Right renal cortex interstitium (tissue), 3 donors: ENCODE measurements around the gene PLK3. TPM values are rescaled to one million over a fixed set of nuclear protein-coding genes. Genes with fewer than 3 reads are reported as not detected.
"Not testable (repeated sequence)": the region's sequence is repeated elsewhere in the genome, so short reads cannot be mapped to it uniquely, and the experiment has no call there.

ENCODE experiments used
- DNase-seq, 3 donors: peaks; one replicate each; pipeline ENCODE4 v3.0.0-alpha.2; 2013; ENCODE audit warnings: low read depth in 3 of 3, low spot score in 2 of 3
- polyA plus RNA-seq, 3 donors: library from polyadenylated mRNA; unstranded; fragments of 120-200 nt; gene quantifications; one replicate each; pipeline ENCODE4 v1.2.1, GENCODE V29; 2013; ENCODE audit not compliant: insufficient read length in 3 of 3

The PLK3 gene
- polyA plus RNA-seq, 3 donors = 5.1 to 6.1 (median 5.2) TPM

- DNase-seq = no peak
Observed at GRCh38 chr1:44826375-44827196, 26.4 kb downstream of the PLK3 start.

DNA sequence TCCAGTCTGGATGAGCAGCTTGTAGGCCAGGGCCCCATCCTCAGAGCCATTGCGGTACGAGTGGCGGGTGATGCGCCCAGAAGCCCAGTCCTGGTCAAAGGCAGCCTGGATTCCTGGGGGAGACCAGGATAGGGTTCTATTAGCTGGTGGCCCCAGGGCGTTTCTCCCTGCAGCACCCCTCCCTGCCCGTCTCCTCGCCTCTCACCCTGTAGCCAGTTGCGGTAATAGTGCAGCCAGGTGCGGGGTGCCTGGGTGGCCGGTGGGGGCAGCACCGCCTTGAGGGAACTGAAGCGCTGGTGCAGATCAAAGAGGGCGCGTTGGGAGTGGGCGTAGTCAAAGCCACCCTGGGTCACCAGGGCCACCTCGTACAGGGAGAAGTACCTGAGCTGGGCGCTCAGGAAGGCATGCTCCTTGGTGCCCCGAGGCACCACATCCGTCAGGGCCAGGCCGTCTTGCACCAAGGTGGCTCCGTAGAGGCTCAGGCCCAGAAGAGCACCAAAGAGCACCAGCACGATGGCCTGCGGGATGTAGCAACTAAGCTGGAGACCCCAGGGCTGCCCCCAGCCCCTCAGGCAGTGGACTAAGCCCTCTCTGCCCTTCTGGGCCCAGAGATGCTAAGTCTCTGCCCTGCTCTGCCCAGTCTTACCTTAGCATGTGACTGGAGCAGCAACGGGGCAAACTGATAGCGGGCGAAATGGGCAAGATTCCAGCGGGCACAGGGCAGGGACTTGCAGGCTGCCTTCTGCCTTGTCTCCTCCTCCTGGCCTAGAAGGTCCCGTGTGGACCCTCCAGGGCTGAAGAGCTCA, 27.2 kb downstream of the PLK3 start:
- DNase-seq = no peak

- no peak for DNase-seq
Observed at GRCh38 chr1:44828003-44828651, 27.9 kb downstream of the PLK3 start.

- DNase-seq = no peak
Observed at GRCh38 chr1:44828841-44829440, 28.8 kb downstream of the PLK3 start.

- DNase-seq = no peak
Observed at GRCh38 chr1:44829506-44830384, 29.6 kb downstream of the PLK3 start.

DNA sequence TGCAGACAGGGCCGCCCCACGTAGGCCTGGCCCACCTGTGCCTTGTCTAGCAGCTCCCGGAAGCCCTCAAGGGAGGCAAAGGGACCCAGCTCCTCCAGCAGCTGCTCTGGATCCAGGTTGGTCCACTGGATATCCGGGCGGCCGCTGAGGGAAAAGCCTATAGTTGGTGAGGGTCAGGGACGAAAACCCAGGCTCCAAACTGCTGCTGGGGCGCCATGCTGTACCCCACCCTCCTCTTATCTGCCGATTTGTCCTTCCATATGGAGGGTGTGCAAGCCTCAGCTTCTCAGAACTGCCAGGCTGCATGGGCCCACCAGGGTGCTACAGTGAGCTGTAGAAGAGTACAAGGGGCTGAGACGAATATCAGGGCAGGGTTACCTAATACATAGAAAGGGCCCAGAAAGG, 30.7 kb downstream of the PLK3 start:
- no peak for DNase-seq

DNA sequence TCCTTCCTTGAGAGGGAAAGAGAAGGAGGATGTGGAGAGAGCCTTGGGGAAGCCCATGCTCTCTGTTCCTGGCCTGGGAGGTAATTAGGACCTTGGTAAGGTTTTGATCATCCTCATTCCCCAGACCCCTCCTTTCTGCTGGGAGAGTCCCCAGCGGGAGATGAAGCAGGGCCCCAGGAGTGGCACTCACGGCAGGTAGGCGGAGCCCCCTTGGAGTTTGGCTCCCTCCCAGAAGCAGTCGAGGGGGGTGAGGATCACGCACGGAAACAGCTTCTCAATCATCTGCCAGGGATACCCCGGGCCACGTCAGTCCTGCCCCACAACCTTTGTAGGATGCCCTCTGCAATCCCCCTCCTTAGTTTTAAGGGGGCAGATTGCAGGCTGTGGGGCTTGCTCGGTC, 31.3 kb downstream of the PLK3 start:
- no peak for DNase-seq

DNA sequence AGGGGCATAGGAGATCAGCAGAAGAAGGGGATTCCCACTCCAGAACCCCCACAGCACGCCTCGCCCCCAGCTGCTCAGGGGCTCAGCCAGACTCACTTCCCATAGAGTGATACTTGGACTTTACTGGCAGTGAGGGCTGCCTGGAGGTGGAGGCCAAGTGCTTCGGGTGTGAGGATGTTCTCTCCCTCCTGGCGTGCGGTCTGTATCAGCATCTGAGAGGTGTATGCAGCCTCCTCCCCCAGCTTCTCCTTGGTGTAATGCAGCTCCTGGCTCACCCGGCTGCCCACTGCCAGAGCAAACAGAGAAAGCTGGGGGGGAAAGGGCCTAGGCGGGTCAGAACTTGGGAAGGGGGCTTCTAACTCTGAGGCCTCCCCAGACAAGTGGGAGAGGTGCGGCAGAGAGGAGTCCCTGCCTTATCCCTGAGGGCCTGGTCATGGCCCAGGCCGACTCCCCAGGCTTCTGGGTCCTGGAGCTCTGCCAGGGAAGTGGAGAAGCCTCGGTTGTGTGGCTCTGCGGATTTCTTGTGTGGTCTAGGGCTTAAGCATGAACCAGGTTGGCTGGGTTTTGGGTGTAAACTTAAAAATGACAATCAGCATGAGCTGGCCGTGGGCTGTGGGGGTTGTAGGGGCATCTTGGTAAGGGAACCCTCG, 32.0 kb downstream of the PLK3 start:
- no peak for DNase-seq

DNA sequence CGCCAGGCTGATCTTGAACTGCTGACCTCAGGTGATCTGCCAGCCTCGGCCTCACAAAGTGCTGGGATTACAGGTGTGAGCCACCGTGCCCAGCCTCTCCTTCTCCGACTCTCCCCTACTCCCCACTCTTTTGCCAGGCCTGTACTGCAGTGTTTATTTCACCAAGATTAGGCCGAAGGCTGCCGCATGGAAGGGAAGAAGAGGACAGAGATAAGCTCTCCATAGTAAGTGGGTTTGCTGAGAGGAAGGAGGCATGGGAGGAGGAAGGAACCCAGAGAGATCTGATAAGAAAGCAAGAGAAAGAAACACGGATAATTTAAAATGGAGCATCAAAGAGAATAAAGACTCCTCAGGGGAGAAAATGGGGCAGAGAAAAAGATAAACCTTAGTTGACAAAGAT, 34.2 kb downstream of the PLK3 start:
- DNase-seq = no peak

GRCh38 chr1:44835738-44836675, 35.8 kb downstream of the PLK3 start:
- peak in 1 of 3 donors; percentile 50 for DNase-seq

- not testable (repeated sequence) for DNase-seq
Observed at GRCh38 chr1:44838294-44838693, 38.1 kb downstream of the PLK3 start.

DNA sequence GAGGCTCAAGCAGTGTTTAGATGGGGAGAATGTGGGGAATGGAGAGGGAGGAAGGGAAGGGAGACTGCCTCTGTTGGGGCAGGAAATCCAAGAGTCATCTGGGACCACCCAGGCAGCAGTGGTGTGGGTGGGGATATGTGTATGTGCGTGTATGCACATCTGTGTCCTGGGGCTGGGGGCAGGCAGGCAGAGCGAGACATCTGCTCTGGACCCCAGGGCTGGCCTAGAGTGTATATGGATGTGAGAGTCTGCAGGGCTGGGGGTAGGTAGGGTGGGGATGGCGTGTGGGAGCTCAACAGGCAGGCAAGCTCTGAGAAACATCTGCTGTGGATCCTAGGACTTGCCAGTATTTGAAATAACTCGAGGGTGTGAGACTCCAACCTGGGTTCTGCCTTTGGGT, 39.4 kb downstream of the PLK3 start:
- DNase-seq = no peak

DNA sequence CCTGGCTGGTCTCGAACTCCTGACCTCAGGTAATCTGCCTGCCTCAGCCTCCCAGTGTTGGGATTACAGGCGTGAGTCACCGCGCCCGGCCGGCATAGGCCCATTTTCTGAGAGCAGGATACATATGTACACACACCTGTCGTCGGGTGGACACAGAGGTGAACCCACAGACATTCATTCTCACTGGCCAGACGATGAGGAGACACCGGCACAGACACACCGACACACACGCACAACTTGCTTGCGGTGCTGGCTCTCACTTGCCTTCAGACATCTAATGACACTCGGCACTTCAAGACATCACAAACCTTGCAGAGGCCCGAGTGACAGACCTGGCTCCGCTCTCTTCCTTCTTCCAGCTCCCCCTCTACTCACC, 42.3 kb downstream of the PLK3 start:
- DNase-seq = no peak

- DNase-seq = peak; percentile 45 to 83 (median 83)
Observed at GRCh38 chr1:44842862-44843655, 42.9 kb downstream of the PLK3 start, which contains the start of gene PTCH2. Gene PTCH2, minus strand, starts transcription at chr1:44843253. Its CDS starts 321 bp downstream, at chr1:44842932.

DNA sequence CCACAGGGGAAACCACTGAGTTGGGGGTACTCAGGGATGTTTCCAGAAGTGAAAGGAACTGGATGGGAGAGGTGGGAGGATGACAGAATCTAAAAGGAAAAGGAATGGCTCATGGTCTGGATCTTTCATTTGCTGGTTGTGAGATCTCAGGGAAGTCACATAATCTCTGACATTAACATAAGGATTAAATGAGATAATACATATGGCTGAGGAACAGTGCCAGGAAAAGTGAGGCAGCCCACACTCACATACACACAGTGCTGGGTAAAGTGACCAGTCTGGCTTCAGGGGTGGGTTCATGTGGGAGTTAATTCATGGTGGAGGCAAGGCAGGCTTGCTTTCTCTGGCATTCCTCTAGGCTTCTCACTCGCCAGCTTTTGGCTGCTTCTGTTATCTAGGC, 46.8 kb downstream of the PLK3 start:
- no peak for DNase-seq

DNA sequence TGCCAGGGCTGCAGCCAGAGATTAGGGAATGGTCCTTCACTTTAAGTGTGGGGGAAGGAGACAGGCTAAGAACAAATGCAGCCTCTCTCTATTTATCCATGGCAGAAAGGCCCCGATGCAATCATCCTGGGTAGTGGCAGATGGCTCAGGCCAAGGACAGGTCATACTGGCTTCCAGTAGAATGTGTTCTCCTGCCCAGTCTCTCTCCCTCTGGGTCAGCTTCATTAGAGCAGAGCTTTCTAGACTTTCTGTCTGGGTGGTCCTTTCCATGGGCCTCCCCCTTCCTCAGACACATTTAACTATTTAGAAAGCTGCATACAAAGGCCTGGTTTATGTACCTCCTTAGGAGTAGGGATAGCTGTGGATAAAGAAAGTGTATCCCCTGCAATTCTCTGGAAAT, 47.7 kb downstream of the PLK3 start:
- DNase-seq = no peak

- no peak for DNase-seq
Observed at GRCh38 chr1:44848456-44849181, 48.4 kb downstream of the PLK3 start.
